Neural cell (in vitro differentiated cells): ENCODE results near the gene THRAP3.

Experiments
- EZH2 ChIP-seq: fragments of 200-600, 300-800 bp; shearing (Covaris generic), sonication (generic); IDR thresholded peaks from 2 replicates; pipeline ENCODE4 v1.6.1; 2014; ENCODE audit warnings: antibody characterized with exemption, low read length, borderline replicate concordance, mild to moderate bottlenecking; ENCODE audit not compliant: insufficient read depth, poor library complexity, severe bottlenecking
- REST ChIP-seq: IDR thresholded peaks from 2 replicates; pipeline ENCODE4 v1.6.1; 2012; ENCODE audit warnings: borderline replicate concordance
- SMC3 ChIP-seq: fragments of 450-650 bp; conservative IDR thresholded peaks from 2 replicates; pipeline ENCODE4 v1.6.1; 2014; ENCODE audit warnings: antibody characterized with exemption, mild to moderate bottlenecking, moderate library complexity; ENCODE audit not compliant: poor library complexity
- TF ChIP-seq, protein P1 (sequence below): fragments of 450-650 bp; IDR thresholded peaks from 2 replicates; pipeline ENCODE4 v1.5.1; 2014; ENCODE audit warnings: antibody characterized with exemption, mild to moderate bottlenecking, moderate library complexity; ENCODE audit not compliant: poor library complexity, severe bottlenecking

GRCh38 chr1:36279110-36279788 is 55.0 kb downstream of the THRAP3 start:
- TF ChIP-seq, protein P1, sequence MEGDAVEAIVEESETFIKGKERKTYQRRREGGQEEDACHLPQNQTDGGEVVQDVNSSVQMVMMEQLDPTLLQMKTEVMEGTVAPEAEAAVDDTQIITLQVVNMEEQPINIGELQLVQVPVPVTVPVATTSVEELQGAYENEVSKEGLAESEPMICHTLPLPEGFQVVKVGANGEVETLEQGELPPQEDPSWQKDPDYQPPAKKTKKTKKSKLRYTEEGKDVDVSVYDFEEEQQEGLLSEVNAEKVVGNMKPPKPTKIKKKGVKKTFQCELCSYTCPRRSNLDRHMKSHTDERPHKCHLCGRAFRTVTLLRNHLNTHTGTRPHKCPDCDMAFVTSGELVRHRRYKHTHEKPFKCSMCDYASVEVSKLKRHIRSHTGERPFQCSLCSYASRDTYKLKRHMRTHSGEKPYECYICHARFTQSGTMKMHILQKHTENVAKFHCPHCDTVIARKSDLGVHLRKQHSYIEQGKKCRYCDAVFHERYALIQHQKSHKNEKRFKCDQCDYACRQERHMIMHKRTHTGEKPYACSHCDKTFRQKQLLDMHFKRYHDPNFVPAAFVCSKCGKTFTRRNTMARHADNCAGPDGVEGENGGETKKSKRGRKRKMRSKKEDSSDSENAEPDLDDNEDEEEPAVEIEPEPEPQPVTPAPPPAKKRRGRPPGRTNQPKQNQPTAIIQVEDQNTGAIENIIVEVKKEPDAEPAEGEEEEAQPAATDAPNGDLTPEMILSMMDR = no peak
- TF ChIP-seq SMC3 = no peak
- no peak for TF ChIP-seq EZH2
- TF ChIP-seq REST = no peak
